HEK293T (cell line): ENCODE measurements around the gene PCMT1.
"Not testable (repeated sequence)": the region's sequence is repeated elsewhere in the genome, so short reads cannot be mapped to it uniquely, and the experiment has no call there.

Source experiments
- ARNT ChIP-seq: fragments of 450-650 bp; IDR thresholded peaks from 2 replicates; pipeline ENCODE4 v1.6.1; 2017; ENCODE audit warnings: mild to moderate bottlenecking
- BHLHE40 ChIP-seq: fragments of 450-650 bp; IDR thresholded peaks from 2 replicates; pipeline ENCODE4 v1.6.1; 2016; ENCODE audit warnings: mild to moderate bottlenecking, moderate library complexity, borderline replicate concordance
- CTBP1 ChIP-seq: fragments of 450-650 bp; IDR thresholded peaks from 2 replicates; pipeline ENCODE4 v1.6.1; 2016; ENCODE audit warnings: borderline replicate concordance
- ELF4 ChIP-seq: fragments of 450-650 bp; IDR thresholded peaks from 2 replicates; pipeline ENCODE4 v1.6.1; 2017; ENCODE audit warnings: antibody characterized with exemption
- FOXA1 ChIP-seq: fragments of 450-650 bp; IDR thresholded peaks from 2 replicates; pipeline ENCODE4 v1.6.1; 2016; ENCODE audit warnings: mild to moderate bottlenecking
- FOXK2 ChIP-seq: fragments of 450-650 bp; IDR thresholded peaks from 2 replicates; pipeline ENCODE4 v1.6.1; 2016; ENCODE audit warnings: mild to moderate bottlenecking
- FOXM1 ChIP-seq: fragments of 450-650 bp; IDR thresholded peaks from 2 replicates; pipeline ENCODE4 v1.6.1; 2017; ENCODE audit warnings: mild to moderate bottlenecking, borderline replicate concordance
- L3MBTL2 ChIP-seq: fragments of 450-650 bp; conservative IDR thresholded peaks from 2 replicates; pipeline ENCODE4 v1.6.1; 2016; ENCODE audit warnings: mild to moderate bottlenecking
- LEF1 ChIP-seq: fragments of 450-650 bp; IDR thresholded peaks from 2 replicates; pipeline ENCODE4 v1.6.1; 2017; ENCODE audit warnings: mild to moderate bottlenecking, borderline replicate concordance
- SP1 ChIP-seq: fragments of 450-650 bp; IDR thresholded peaks from 2 replicates; pipeline ENCODE4 v1.6.1; 2017
- TARDBP ChIP-seq: fragments of 450-650 bp; IDR thresholded peaks from 2 replicates; pipeline ENCODE4 v1.6.1; 2016

- TF ChIP-seq ELF4, BHLHE40, LEF1, CTBP1, FOXM1, FOXA1, ARNT, FOXK2, TARDBP, SP1, L3MBTL2: not testable (repeated sequence)
Observed at GRCh38 chr6:149745252-149745651, 4.3 kb upstream of the PCMT1 start.
